BJ (cell line): ENCODE data around the gene RNF6. TPM values are rescaled to one million over a fixed set of nuclear protein-coding genes. Genes with fewer than 3 reads are reported as not detected.

ENCODE experiments used
- CTCF ChIA-PET: fragments of 350-600 bp; formaldehyde crosslinking; extraction: SDS; loops from one replicate; lab custom pipeline; 2021; ENCODE audit warnings: antibody characterized with exemption, inconsistent platforms; lab: Yijun Ruan, JAX
- POLR2A ChIA-PET: fragments of 300-600 bp; sonication (Branson Sonifier 250); formaldehyde crosslinking; extraction: SDS; loops from one replicate; lab custom pipeline; 2021; ENCODE audit warnings: antibody characterized with exemption; lab: Charles Lee
- DNase-seq: peaks from one replicate; pipeline ENCODE4 v3.0.0-alpha.2; 2011; ENCODE audit warnings: low read depth
- H3K27me3 ChIP-seq: 2 replicates; pipeline ENCODE4 v1.6.0; 2011; ENCODE audit warnings: low read length; ENCODE audit not compliant: control insufficient read depth, insufficient read depth
- H3K36me3 ChIP-seq: 2 replicates; pipeline ENCODE4 v1.5.1; 2011; ENCODE audit warnings: low read length; ENCODE audit not compliant: control insufficient read depth, insufficient read depth
- H3K4me3 ChIP-seq: 2 replicates; pipeline ENCODE4 v1.5.1; 2011; ENCODE audit warnings: low read depth, mild to moderate bottlenecking, control low read depth, low read length
- CTCF ChIP-seq: IDR thresholded peaks from 2 replicates; pipeline ENCODE4 v1.5.1; 2011; ENCODE audit warnings: low read depth, mild to moderate bottlenecking, control low read depth, inconsistent platforms, low read length, moderate library complexity; ENCODE audit not compliant: insufficient read depth
- polyA plus RNA-seq: library from polyadenylated mRNA; depleted of rRNA; stranded (reverse); fragments of >200 nt; gene quantifications from 2 replicates; pipeline ENCODE4 v1.2.3, GENCODE V29; 2011

RNF6 gene
- polyA plus RNA-seq, 1 experiment, result 19.1 TPM

DNA sequence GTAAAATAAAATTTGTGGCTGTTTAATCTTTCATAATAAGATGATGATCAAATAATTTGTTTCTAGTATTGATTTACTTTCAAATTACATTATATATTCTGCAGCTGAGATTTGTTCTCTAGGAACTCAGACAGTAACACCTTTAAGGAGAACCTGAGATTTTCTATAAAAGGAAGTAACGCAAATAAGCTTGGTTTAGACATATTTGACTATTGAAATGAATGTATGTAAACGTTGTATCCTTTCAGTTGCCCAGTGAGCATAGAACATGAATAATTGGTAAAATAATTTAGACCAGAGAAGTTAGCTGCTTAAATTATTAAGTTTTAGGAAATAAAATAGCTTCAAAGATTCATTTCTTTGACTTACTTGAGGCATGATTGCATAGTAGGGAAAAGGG is 34.9 kb upstream of the RNF6 start:
- POLR2A ChIA-PET, result no interaction called here
- TF ChIP-seq CTCF, result no peak
- peaks cover 2% of the 10 kb centered on the region; the same call in 1 of the 2 replicates for H3K27me3 ChIP-seq
- CTCF ChIA-PET, result interaction anchor here (2.7 kb wide), 1 partner anchor 72 kb away, joined by 10 read pairs; no protein-coding TSS in a partner anchor
- DNase-seq, result no peak
- H3K4me3 ChIP-seq, result no peak overlapping the region
- H3K36me3 ChIP-seq, result no peaks in the 10 kb centered on the region

- H3K36me3 ChIP-seq, result no peaks in the 10 kb centered on the region
- DNase-seq, result no peak
- POLR2A ChIA-PET, result no interaction called here
- peak overlapping the region; percentile 78 for H3K4me3 ChIP-seq
- CTCF ChIA-PET, result interaction anchor here (0.8 to 2.7 kb wide), 5 partner anchors 10 to 71 kb away, joined by 3 to 10 read pairs (median 3); no protein-coding TSS in a partner anchor
- TF ChIP-seq CTCF, result peak; percentile 31; the same call in 1 of the 2 replicates
- peaks cover 2% of the 10 kb centered on the region; the same call in 1 of the 2 replicates for H3K27me3 ChIP-seq
These were observed 33.7 kb upstream of the RNF6 start for GRCh38 chr13:26255691-26256277.

DNA sequence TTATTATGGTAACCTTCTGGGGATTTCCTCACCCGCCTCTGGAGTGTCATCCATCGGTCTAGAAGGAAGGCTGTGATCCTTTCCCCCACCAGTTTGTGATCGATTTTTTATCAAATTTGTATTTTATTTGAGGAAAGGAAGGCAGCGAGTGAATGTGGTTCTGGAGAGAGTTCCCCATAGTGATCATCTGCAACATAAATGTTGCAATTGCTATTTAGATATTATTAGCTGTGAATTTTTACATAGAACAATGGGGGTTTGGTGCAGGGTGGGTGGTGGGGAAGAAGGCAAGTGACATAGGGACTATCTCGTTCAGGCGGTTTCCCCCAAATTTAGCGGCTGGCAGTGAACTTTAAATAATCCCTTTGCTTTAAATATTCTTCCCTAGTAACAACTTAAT is 33.0 kb upstream of the RNF6 start:
- no peaks in the 10 kb centered on the region for H3K36me3 ChIP-seq
- POLR2A ChIA-PET, result no interaction called here
- peak overlapping the region; percentile 78 for H3K4me3 ChIP-seq
- no peak for TF ChIP-seq CTCF
- DNase-seq, result no peak
- CTCF ChIA-PET, result interaction anchor here (0.8 to 2.7 kb wide), 4 partner anchors 11 to 72 kb away, joined by 3 to 10 read pairs (median 4); no protein-coding TSS in a partner anchor
- peaks cover 2% of the 10 kb centered on the region; the same call in 1 of the 2 replicates for H3K27me3 ChIP-seq

GRCh38 chr13:26254583-26255111 is 32.5 kb upstream of the RNF6 start:
- no peak for TF ChIP-seq CTCF
- no peaks in the 10 kb centered on the region for H3K36me3 ChIP-seq
- H3K4me3 ChIP-seq, result peak overlapping the region; percentile 78
- ChIA-PET POLR2A (no interaction called here), CTCF (interaction anchor here (1.0 to 1.1 kb wide), 2 partner anchors 23 to 72 kb away, joined by 3 read pairs; no protein-coding TSS in a partner anchor)
- peaks cover 2% of the 10 kb centered on the region; the same call in 1 of the 2 replicates for H3K27me3 ChIP-seq
- DNase-seq, result peak; percentile 1

DNA sequence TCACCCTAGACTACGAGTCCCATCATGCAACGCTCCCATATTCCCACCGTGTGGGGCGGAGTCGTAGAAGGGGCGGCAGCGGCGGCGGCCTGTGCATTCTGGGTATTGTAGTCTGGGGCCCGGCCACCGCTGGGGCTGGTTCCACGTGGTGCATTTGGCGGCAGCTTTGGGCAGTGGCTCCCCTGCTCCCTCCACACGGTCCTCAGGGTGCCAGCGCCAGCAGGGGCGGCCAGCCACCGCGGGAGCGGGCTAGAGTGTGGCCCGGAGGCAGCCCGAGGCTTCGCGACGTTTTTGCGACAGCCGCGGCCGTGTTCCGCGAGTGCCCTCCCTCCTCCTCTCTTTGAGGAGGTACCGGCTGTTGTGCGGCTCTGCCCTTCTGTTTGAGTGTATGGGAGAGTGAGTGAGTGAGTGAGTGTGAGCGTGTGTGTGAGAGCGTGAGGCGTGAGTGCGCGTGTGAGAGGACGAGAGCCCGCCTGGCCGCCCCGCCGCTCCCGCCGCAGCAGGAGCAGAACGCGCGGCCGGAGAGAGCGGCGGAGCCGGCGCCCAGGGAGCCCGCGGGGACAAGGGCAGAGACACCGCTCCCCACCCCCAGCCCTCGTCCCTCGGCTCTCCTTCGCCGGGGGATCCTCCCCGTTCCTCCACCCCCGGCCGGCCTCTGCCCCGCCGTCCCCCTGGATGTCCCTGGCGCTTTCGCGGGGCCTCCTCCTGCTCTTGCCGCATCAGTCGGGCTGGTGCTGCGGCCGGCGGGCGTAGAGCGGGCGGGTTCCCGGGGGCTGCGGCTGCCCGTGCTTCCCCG is 31.9 kb upstream of the RNF6 start, which contains the start of gene CDK8:
CDK8 (plus strand) TSS at position 343 of the 796 bp plus-strand sequence. CDS start 513 bp downstream, outside the sequence.
- H3K27me3 ChIP-seq, result peaks cover 2% of the 10 kb centered on the region; the same call in 1 of the 2 replicates
- H3K4me3 ChIP-seq, result peak within 1 kb of the TSS; percentile 78
- ChIA-PET POLR2A (no interaction called here), CTCF (no interaction called here)
- DNase-seq, result peak; percentile 27
- TF ChIP-seq CTCF, result no peak
- no peaks in the 10 kb centered on the region for H3K36me3 ChIP-seq
